CD4-positive, alpha-beta T cell (primary cell): ENCODE measurements around the gene PSME3IP1. TPM values are rescaled to one million over a fixed set of nuclear protein-coding genes. Genes with fewer than 3 reads are reported as not detected.

Source experiments
- ATAC-seq: fragments of 200-7000 bp; cut with Tn5 transposase; one replicate; pipeline ENCODE4 v1.10.0; 2022; ENCODE audit warnings: mild to moderate bottlenecking; ENCODE audit not compliant: poor library complexity
- CTCF ChIA-PET: fragments of 350-600 bp; sonication (Branson Sonifier 250); formaldehyde crosslinking; loops from one replicate; lab custom pipeline; 2021; ENCODE audit warnings: antibody characterized with exemption, inconsistent platforms; lab: Charles Lee
- POLR2A ChIA-PET: fragments of 350-600 bp; sonication (Branson Sonifier 250); formaldehyde crosslinking; loops from one replicate; lab custom pipeline; 2021; ENCODE audit warnings: antibody characterized with exemption, inconsistent platforms; lab: Charles Lee
- DNase-seq, 14 experiments: peaks; one replicate each; pipeline ENCODE4 v3.0.0-alpha.2; 2013 to 2020; ENCODE audit warnings: mixed read lengths in 2 of 14
- H3K27ac ChIP-seq, 2 donors: one replicate each; pipeline versions ENCODE4 v1.5.1 to v1.7.0; 2013; ENCODE audit warnings: low read length in 2 of 2, low read depth in 1 of 2, mild to moderate bottlenecking in 1 of 2
- H3K27me3 ChIP-seq, 2 experiments: 1 replicate in 1 of 2; 2 replicates in 1 of 2; pipeline versions ENCODE4 v1.6.1 to v1.7.0; 2013; ENCODE audit warnings: low read length in 2 of 2, control low read depth in 1 of 2, mild to moderate bottlenecking in 1 of 2, moderate library complexity in 1 of 2; ENCODE audit not compliant: insufficient read depth in 2 of 2, control insufficient read depth in 1 of 2
- H3K36me3 ChIP-seq: one replicate; pipeline ENCODE4 v1.6.1; 2013; ENCODE audit warnings: low read length, control low read depth; ENCODE audit not compliant: insufficient read depth
- H3K4me1 ChIP-seq: one replicate; pipeline ENCODE4 v1.6.1; 2013; ENCODE audit warnings: low read length, control low read depth; ENCODE audit not compliant: insufficient read depth
- H3K4me3 ChIP-seq: one replicate; pipeline ENCODE4 v1.5.1; 2013; ENCODE audit warnings: mild to moderate bottlenecking, low read length, moderate library complexity
- H3K9me3 ChIP-seq, 2 experiments: 1 replicate in 1 of 2; 2 replicates in 1 of 2; pipeline versions ENCODE4 v1.6.1 to v1.7.0; 2013; ENCODE audit warnings: low read length in 2 of 2, mild to moderate bottlenecking in 2 of 2, control low read depth in 1 of 2, moderate library complexity in 1 of 2; ENCODE audit not compliant: control insufficient read depth in 1 of 2, insufficient read depth in 1 of 2
- H3K27ac Mint-ChIP-seq: one replicate; pipeline ENCODE4 v1.8.0; 2020; ENCODE audit warnings: mixed read lengths
- H3K27me3 Mint-ChIP-seq: one replicate; pipeline ENCODE4 v1.8.0; 2021; ENCODE audit warnings: mixed read lengths
- H3K36me3 Mint-ChIP-seq: one replicate; pipeline ENCODE4 v1.8.0; 2021; ENCODE audit warnings: low read depth, mixed read lengths
- H3K4me1 Mint-ChIP-seq: one replicate; pipeline ENCODE4 v1.8.0; 2021; ENCODE audit warnings: low read depth, mixed read lengths
- H3K4me3 Mint-ChIP-seq: one replicate; pipeline ENCODE4 v1.8.0; 2020; ENCODE audit warnings: mild to moderate bottlenecking, mixed read lengths
- H3K9me3 Mint-ChIP-seq: one replicate; pipeline ENCODE4 v1.8.0; 2020; ENCODE audit warnings: mixed read lengths
- intact Hi-C, 2 experiments: fragments of 100-400 bp; cut with DNase I in 1 of 2; cut with micrococcal nuclease in 1 of 2; formaldehyde crosslinking; loops; one replicate each; pipeline versions ENCODE4 v1.15.1 to v1.9.0; 2023 to 2025; cut with DNase I, micrococcal nuclease
- total RNA-seq, 174 experiments: library from RNA in 2 of 174; stranded (reverse) in 2 of 174; gene quantifications; one replicate each; pipeline ENCODE4 v1.2.3 and lab custom pipeline; 2021 to 2026
- TF ChIP-seq, protein P1 (sequence below): fragments of 200-600 bp; IDR thresholded peaks from one replicate; pipeline ENCODE4 v1.8.0; 2022; ENCODE audit warnings: antibody characterized with exemption, mild to moderate bottlenecking

Gene PSME3IP1
- total RNA-seq, 2 experiments from 2014 or later, result 77.1 to 77.9 TPM

DNA sequence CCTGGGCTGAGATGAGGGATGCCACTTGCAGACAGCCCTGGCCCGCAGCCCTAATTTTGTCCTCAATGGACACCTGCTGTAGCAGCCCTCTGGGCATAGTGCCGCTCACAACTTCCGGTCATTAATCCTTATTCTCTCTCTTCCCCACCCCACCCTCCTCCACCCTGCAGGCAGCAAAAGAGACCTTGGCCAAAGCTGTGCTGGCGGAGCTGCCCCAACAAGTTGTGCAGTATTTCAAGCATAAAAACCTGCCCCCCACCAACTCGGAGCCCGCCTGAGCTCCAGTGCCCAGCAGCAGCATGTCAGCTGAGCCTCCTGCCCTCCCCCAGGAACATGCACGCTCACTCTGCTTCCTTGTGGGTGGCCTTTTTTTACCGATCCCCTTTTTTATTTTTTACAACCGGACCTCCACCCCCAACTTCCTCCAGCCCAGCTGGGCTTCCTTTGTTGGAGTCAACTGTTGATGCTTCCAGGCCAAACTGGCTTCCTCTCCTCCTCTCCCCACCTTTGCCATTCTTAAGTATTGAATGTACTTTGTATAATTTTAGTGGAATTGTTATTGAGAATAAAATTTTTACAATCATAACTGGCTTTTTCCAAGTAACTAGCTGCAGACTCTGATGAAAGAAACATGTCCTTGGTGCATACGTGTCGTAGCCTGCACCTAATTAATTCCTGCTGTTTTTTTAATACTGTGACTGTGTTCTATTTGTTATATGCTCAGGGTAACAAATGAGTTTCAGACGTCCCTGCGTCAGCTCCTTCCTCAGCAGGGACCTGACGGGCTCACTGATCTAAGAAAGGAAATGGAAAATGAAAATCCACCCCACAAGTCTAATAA lies 38.2 kb downstream of the PSME3IP1 start:
- Mint-ChIP-seq H3K4me1 (peaks cover 30% of the 10 kb centered on the region), H3K27me3 (no peaks in the 10 kb centered on the region), H3K4me3 (no peak overlapping the region), H3K36me3 (peaks cover 7% of the 10 kb centered on the region), H3K9me3 (no peaks in the 10 kb centered on the region), H3K27ac (peak overlapping the region; percentile 9)
- Histone ChIP-seq H3K4me3 (no peak overlapping the region), H3K27ac (no peak overlapping the region), H3K9me3 (no peaks in the 10 kb centered on the region), H3K36me3 (peaks cover 9% of the 10 kb centered on the region), H3K27me3 (no peaks in the 10 kb centered on the region), H3K4me1 (peaks cover 24% of the 10 kb centered on the region)
- TF ChIP-seq, protein P1, sequence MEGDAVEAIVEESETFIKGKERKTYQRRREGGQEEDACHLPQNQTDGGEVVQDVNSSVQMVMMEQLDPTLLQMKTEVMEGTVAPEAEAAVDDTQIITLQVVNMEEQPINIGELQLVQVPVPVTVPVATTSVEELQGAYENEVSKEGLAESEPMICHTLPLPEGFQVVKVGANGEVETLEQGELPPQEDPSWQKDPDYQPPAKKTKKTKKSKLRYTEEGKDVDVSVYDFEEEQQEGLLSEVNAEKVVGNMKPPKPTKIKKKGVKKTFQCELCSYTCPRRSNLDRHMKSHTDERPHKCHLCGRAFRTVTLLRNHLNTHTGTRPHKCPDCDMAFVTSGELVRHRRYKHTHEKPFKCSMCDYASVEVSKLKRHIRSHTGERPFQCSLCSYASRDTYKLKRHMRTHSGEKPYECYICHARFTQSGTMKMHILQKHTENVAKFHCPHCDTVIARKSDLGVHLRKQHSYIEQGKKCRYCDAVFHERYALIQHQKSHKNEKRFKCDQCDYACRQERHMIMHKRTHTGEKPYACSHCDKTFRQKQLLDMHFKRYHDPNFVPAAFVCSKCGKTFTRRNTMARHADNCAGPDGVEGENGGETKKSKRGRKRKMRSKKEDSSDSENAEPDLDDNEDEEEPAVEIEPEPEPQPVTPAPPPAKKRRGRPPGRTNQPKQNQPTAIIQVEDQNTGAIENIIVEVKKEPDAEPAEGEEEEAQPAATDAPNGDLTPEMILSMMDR, result no peak
- ChIA-PET POLR2A (no interaction called here), CTCF (no interaction called here)
- DNase-seq (no peak), ATAC-seq (no peak)
- intact Hi-C loops, result no loop called here

DNA sequence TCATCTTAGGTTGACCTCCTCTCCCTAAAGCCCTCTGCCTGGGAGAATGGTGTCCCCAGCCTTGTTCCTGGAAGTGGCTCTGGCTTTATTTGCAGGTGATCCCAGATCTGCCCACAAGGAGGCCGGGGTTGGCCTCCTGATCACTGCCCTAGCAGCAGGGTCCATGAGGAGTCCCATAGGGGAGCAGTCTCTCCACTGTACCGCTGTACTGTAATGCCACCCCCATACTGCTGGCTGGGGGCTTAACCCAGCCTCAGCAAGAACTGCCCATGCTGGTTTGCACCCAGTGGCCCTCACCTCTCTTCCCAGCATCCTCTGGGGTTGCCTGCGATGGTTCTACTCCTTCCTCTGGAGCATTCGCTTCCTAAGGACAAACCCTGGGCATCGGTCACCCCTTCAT lies 39.1 kb downstream of the PSME3IP1 start:
- Histone ChIP-seq H3K27me3 (no peaks in the 10 kb centered on the region), H3K36me3 (peaks cover 2% of the 10 kb centered on the region), H3K27ac (no peak overlapping the region), H3K4me1 (peaks cover 33% of the 10 kb centered on the region), H3K4me3 (no peak overlapping the region), H3K9me3 (no peaks in the 10 kb centered on the region)
- H3K27me3 Mint-ChIP-seq, result no peaks in the 10 kb centered on the region
- H3K4me1 Mint-ChIP-seq, result peaks cover 30% of the 10 kb centered on the region
- no peaks in the 10 kb centered on the region for H3K36me3 Mint-ChIP-seq
- CTCF ChIA-PET, result no interaction called here
- TF ChIP-seq, protein P1, result no peak
- no peaks in the 10 kb centered on the region for H3K9me3 Mint-ChIP-seq
- H3K27ac Mint-ChIP-seq, result no peak overlapping the region
- no peak overlapping the region for H3K4me3 Mint-ChIP-seq
- DNase-seq (no peak), ATAC-seq (no peak)
- POLR2A ChIA-PET, result no interaction called here
- intact Hi-C loops, result no loop called here

DNA sequence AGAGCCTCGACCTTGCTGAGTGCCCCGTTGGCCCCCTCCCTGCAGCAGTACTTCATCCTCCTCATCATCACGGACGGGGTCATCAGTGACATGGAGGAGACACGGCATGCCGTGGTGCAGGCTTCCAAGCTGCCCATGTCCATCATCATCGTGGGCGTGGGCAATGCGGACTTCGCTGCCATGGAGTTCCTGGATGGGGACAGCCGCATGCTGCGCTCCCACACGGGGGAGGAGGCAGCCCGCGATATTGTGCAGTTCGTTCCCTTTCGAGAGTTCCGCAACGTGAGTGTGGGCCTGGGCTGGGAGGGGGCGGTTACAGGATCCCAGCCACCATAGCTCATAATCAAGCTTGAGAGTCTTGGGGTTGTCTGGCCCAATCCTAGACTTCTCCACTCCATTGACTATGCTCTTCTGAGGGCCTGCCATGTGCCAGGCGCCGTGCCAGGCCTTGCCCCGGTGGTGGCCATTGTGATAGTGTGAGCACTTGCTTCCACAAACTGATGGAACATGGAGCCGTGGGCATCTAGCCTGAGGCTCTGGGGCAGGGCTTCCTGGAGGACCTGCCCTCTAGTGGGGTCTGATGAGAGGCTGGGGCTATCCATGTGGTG lies 39.7 kb downstream of the PSME3IP1 start:
- Histone ChIP-seq H3K27me3 (no peaks in the 10 kb centered on the region), H3K27ac (no peak overlapping the region), H3K9me3 (no peaks in the 10 kb centered on the region), H3K36me3 (no peaks in the 10 kb centered on the region), H3K4me1 (peaks cover 39% of the 10 kb centered on the region), H3K4me3 (no peak overlapping the region)
- Mint-ChIP-seq H3K27me3 (no peaks in the 10 kb centered on the region), H3K36me3 (no peaks in the 10 kb centered on the region), H3K9me3 (no peaks in the 10 kb centered on the region), H3K4me1 (peaks cover 35% of the 10 kb centered on the region), H3K4me3 (no peak overlapping the region), H3K27ac (no peak overlapping the region)
- ATAC-seq (no peak), DNase-seq (no peak)
- intact Hi-C loops, result no loop called here
- ChIA-PET POLR2A (no interaction called here), CTCF (no interaction called here)
- TF ChIP-seq, protein P1, result no peak
